ENCODE data around the gene AKAP8L.
"Not testable (repeated sequence)": the region's sequence is repeated elsewhere in the genome, so short reads cannot be mapped to it uniquely, and the experiment has no call there.

DNA sequence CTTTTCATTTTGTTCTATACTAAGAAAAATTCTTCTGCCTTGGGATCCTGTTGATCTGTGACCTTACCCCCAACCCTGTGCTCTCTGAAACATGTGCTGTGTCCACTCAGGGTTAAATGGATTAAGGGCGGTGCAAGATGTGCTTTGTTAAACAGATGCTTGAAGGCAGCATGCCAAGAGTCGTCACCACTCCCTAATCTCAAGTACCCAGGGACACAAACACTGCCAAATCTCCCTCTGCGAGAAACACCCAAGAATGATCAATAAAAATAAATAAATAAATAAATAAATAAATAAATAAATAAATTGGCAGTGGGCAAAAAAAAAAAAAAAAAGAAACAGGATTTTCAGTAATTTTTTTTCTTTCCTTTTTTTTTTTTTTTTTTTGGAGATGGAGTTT lies 55.0 kb downstream of the AKAP8L start:
- TF ChIP-seq, protein P1, sequence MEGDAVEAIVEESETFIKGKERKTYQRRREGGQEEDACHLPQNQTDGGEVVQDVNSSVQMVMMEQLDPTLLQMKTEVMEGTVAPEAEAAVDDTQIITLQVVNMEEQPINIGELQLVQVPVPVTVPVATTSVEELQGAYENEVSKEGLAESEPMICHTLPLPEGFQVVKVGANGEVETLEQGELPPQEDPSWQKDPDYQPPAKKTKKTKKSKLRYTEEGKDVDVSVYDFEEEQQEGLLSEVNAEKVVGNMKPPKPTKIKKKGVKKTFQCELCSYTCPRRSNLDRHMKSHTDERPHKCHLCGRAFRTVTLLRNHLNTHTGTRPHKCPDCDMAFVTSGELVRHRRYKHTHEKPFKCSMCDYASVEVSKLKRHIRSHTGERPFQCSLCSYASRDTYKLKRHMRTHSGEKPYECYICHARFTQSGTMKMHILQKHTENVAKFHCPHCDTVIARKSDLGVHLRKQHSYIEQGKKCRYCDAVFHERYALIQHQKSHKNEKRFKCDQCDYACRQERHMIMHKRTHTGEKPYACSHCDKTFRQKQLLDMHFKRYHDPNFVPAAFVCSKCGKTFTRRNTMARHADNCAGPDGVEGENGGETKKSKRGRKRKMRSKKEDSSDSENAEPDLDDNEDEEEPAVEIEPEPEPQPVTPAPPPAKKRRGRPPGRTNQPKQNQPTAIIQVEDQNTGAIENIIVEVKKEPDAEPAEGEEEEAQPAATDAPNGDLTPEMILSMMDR (IDR thresholded peaks at IDR 0.05 in 2 of 3, conservative IDR thresholded peaks at IDR 0.05 in 1 of 3; ENCODE audit: insufficient read depth in 2 of 3, low read depth in 1 of 3, low read length in 3 of 3), result not testable (repeated sequence)
- not testable (repeated sequence) for TF ChIP-seq NONO (IDR thresholded peaks at IDR 0.05; ENCODE audit: low read depth in 2 of 2, low read length in 1 of 2); YY1 (IDR thresholded peaks at IDR 0.05; ENCODE audit: borderline replicate concordance in 1 of 3, control insufficient read depth in 1 of 3, extremely low read depth in 1 of 3, insufficient read depth in 3 of 3, insufficient read length in 1 of 3, insufficient replicate concordance in 2 of 3, low read depth in 1 of 3, low read length in 2 of 3)
